H9 (cell line): ENCODE measurements around the gene ZMYND8. TPM values are rescaled to one million over a fixed set of nuclear protein-coding genes. Genes with fewer than 3 reads are reported as not detected.

Source experiments
- DNase-seq: peaks from one replicate; pipeline ENCODE4 v3.0.0-alpha.2; 2017
- H2AFZ ChIP-seq: one replicate; pipeline ENCODE4 v1.6.1; 2013; ENCODE audit warnings: mild to moderate bottlenecking, low read length, control low read depth, moderate library complexity
- H2AK5ac ChIP-seq: 2 replicates; pipeline ENCODE4 v1.6.1; 2013; ENCODE audit warnings: low read length, control low read depth, mixed read lengths; ENCODE audit not compliant: insufficient read length
- H2BK120ac ChIP-seq: one replicate; pipeline ENCODE4 v1.6.1; 2013; ENCODE audit warnings: low read depth, mild to moderate bottlenecking, low read length, control low read depth, inconsistent platforms; ENCODE audit not compliant: poor library complexity, severe bottlenecking
- H2BK12ac ChIP-seq: 2 replicates; pipeline ENCODE4 v1.6.1; 2013; ENCODE audit warnings: low read length, control low read depth, mixed read lengths, low read depth; ENCODE audit not compliant: insufficient read length
- H2BK15ac ChIP-seq: 2 replicates; pipeline ENCODE4 v1.6.1; 2013; ENCODE audit warnings: low read depth, low read length, control low read depth
- H2BK20ac ChIP-seq: one replicate; pipeline ENCODE4 v1.6.1; 2013; ENCODE audit warnings: low read depth, mild to moderate bottlenecking, low read length, control low read depth, inconsistent platforms; ENCODE audit not compliant: poor library complexity, severe bottlenecking
- H2BK5ac ChIP-seq: 2 replicates; pipeline ENCODE4 v1.6.1; 2013; ENCODE audit warnings: low read length, control low read depth, mixed read lengths; ENCODE audit not compliant: insufficient read length
- H3K14ac ChIP-seq: 2 replicates; pipeline ENCODE4 v1.6.1; 2013; ENCODE audit warnings: low read length, control low read depth; ENCODE audit not compliant: insufficient read depth
- H3K18ac ChIP-seq: 2 replicates; pipeline ENCODE4 v1.6.1; 2013; ENCODE audit warnings: low read depth, mild to moderate bottlenecking, mixed read lengths, low read length, control low read depth; ENCODE audit not compliant: insufficient read length
- H3K23ac ChIP-seq: 2 replicates; pipeline ENCODE4 v1.6.1; 2013; ENCODE audit warnings: low read length, control low read depth, mixed read lengths, low read depth; ENCODE audit not compliant: insufficient read length
- H3K23me2 ChIP-seq: 2 replicates; pipeline ENCODE4 v1.6.1; 2013; ENCODE audit warnings: low read depth, mild to moderate bottlenecking, mixed read lengths, low read length, control low read depth; ENCODE audit not compliant: insufficient read length, poor library complexity, severe bottlenecking
- H3K27ac ChIP-seq: 2 replicates; pipeline ENCODE4 v1.5.1; 2013; ENCODE audit warnings: low read length, control low read depth, mixed read lengths, low read depth; ENCODE audit not compliant: insufficient read length
- H3K27me3 ChIP-seq: 2 replicates; pipeline ENCODE4 v1.6.1; 2013; ENCODE audit warnings: low read length, control low read depth, inconsistent platforms; ENCODE audit not compliant: insufficient read depth
- H3K4ac ChIP-seq: 2 replicates; pipeline ENCODE4 v1.6.1; 2013; ENCODE audit warnings: low read depth, mild to moderate bottlenecking, control low read depth, inconsistent platforms, low read length, moderate library complexity
- H3K4me1 ChIP-seq: 2 replicates; pipeline ENCODE4 v1.6.1; 2013; ENCODE audit warnings: low read length, control low read depth, inconsistent platforms; ENCODE audit not compliant: insufficient read depth
- H3K4me2 ChIP-seq: 2 replicates; pipeline ENCODE4 v1.6.1; 2013; ENCODE audit warnings: low read length, control low read depth, mixed read lengths; ENCODE audit not compliant: insufficient read length, insufficient read depth
- H3K56ac ChIP-seq: 2 replicates; pipeline ENCODE4 v1.6.1; 2013; ENCODE audit warnings: low read depth, mild to moderate bottlenecking, mixed read lengths, low read length, control low read depth; ENCODE audit not compliant: insufficient read length
- H3K79me1 ChIP-seq: 2 replicates; pipeline ENCODE4 v1.6.1; 2013; ENCODE audit warnings: low read depth, mild to moderate bottlenecking, moderate library complexity, low read length, control low read depth, inconsistent platforms; ENCODE audit not compliant: insufficient read depth, poor library complexity, severe bottlenecking
- H3K79me2 ChIP-seq: 2 replicates; pipeline ENCODE4 v1.6.1; 2013; ENCODE audit warnings: low read length, control low read depth, inconsistent platforms; ENCODE audit not compliant: insufficient read depth
- H3K9ac ChIP-seq: 2 replicates; pipeline ENCODE4 v1.6.1; 2013; ENCODE audit warnings: low read length, control low read depth, mixed read lengths; ENCODE audit not compliant: insufficient read length; ENCODE audit errors: extremely low read depth
- H3K9me3 ChIP-seq: one replicate; pipeline ENCODE4 v1.6.1; 2013; ENCODE audit warnings: low read depth, low read length, inconsistent platforms; ENCODE audit not compliant: control insufficient read depth
- H3T11ph ChIP-seq: one replicate; pipeline ENCODE4 v1.6.1; 2013; ENCODE audit warnings: mild to moderate bottlenecking, low read length, control low read depth, inconsistent platforms
- H4K20me1 ChIP-seq: one replicate; pipeline ENCODE4 v1.6.1; 2013; ENCODE audit not compliant: control insufficient read depth, insufficient read length, insufficient read depth
- H4K5ac ChIP-seq: 2 replicates; pipeline ENCODE4 v1.6.1; 2013; ENCODE audit warnings: low read depth, mild to moderate bottlenecking, mixed read lengths, low read length, control low read depth; ENCODE audit not compliant: insufficient read length
- H4K8ac ChIP-seq: replicated peaks from 2 replicates; pipeline ENCODE4 v1.6.1; 2013; ENCODE audit warnings: low read length, control low read depth, mixed read lengths, low read depth; ENCODE audit not compliant: insufficient read length
- H4K91ac ChIP-seq: 2 replicates; pipeline ENCODE4 v1.6.1; 2013; ENCODE audit warnings: low read depth, mild to moderate bottlenecking, moderate library complexity, mixed read lengths, low read length, control low read depth; ENCODE audit not compliant: insufficient read length
- H3K27ac Mint-ChIP-seq, 3 experiments: 2 replicates in 2 of 3; 3 replicates in 1 of 3; pipeline ENCODE4 v1.8.0; 2020 to 2021; ENCODE audit warnings: mixed read lengths in 3 of 3, mild to moderate bottlenecking in 1 of 3, moderate library complexity in 1 of 3
- H3K27me3 Mint-ChIP-seq: 2 replicates; pipeline ENCODE4 v1.8.0; 2021; ENCODE audit warnings: low read depth, mild to moderate bottlenecking, moderate library complexity, mixed read lengths
- H3K36me3 Mint-ChIP-seq, 3 experiments: 2 replicates in 2 of 3; 3 replicates in 1 of 3; pipeline ENCODE4 v1.8.0; 2020 to 2021; ENCODE audit warnings: low read depth in 3 of 3, mixed read lengths in 3 of 3; ENCODE audit not compliant: insufficient read depth in 1 of 3
- H3K4me1 Mint-ChIP-seq, 2 experiments: 2 replicates each; pipeline ENCODE4 v1.8.0; 2020; ENCODE audit warnings: mixed read lengths in 2 of 2
- H3K4me3 Mint-ChIP-seq, 2 experiments: 2 replicates in 1 of 2; 3 replicates in 1 of 2; pipeline ENCODE4 v1.8.0; 2020 to 2021; ENCODE audit warnings: mild to moderate bottlenecking in 2 of 2, mixed read lengths in 2 of 2, moderate library complexity in 1 of 2
- H3K9me3 Mint-ChIP-seq, 2 experiments: 2 replicates in 1 of 2; 3 replicates in 1 of 2; pipeline ENCODE4 v1.8.0; 2020; ENCODE audit warnings: mild to moderate bottlenecking in 2 of 2, mixed read lengths in 2 of 2, moderate library complexity in 1 of 2
- CTCF ChIP-seq: fragments of 200-600 bp; sonication (generic); conservative IDR thresholded peaks from 3 replicates; pipeline ENCODE4 v1.8.0; 2021; ENCODE audit warnings: antibody characterized with exemption, mild to moderate bottlenecking
- WGBS: extraction: QIAGEN DNeasy Blood & Tissue Kit; methylation state at CpG from one replicate; pipeline ENCODE4 v1.1.7; 2013; ENCODE audit warnings: missing lambda C conversion rate, low lambda C conversion rate, mixed read lengths; ENCODE audit not compliant: insufficient read length; ENCODE audit errors: extremely low coverage; 5-methylcytosine and 5-hydroxymethylcytosine counted together
- total RNA-seq: library from RNA; stranded (reverse); gene quantifications from 2 replicates; pipeline ENCODE4 v1.2.1, GENCODE V29; 2021

The ZMYND8 gene
- total RNA-seq, 1 experiment from 2014 or later: 158 TPM

GRCh38 chr20:47174456-47175243, 181.8 kb downstream of the ZMYND8 start:
- Histone ChIP-seq H2AFZ (no peak overlapping the region), H3K4me1 (no peaks in the 10 kb centered on the region), H4K8ac (no peak overlapping the region), H3K56ac (no peak overlapping the region), H3K23me2 (no peaks in the 10 kb centered on the region), H3K4ac (no peak overlapping the region), H3K9me3 (no peaks in the 10 kb centered on the region), H4K91ac (no peak overlapping the region), H3K9ac (no peak overlapping the region), H2BK15ac (no peak overlapping the region), H2BK5ac (no peak overlapping the region), H3K79me1 (no peaks in the 10 kb centered on the region), H2AK5ac (no peak overlapping the region), H4K5ac (no peak overlapping the region), H2BK20ac (no peak overlapping the region), H3K14ac (no peak overlapping the region; the same call in 1 of the 2 replicates), H3T11ph (no peak overlapping the region), H3K79me2 (no peaks in the 10 kb centered on the region), H3K23ac (no peak overlapping the region), H2BK12ac (no peak overlapping the region), H3K18ac (peak overlapping the region; percentile 47), H4K20me1 (no peaks in the 10 kb centered on the region), H3K27me3 (no peaks in the 10 kb centered on the region), H3K27ac (no peak overlapping the region), H2BK120ac (no peak overlapping the region), H3K4me2 (no peak overlapping the region)
- DNase-seq: peak; percentile 51
- H3K27ac Mint-ChIP-seq: no peak overlapping the region
- TF ChIP-seq CTCF: no peak
- no peaks in the 10 kb centered on the region for H3K36me3 Mint-ChIP-seq
- H3K4me1 Mint-ChIP-seq: peaks cover 0 to 9% of the 10 kb centered on the region in 2 experiments; a peak in 2 of 4 replicates
- H3K27me3 Mint-ChIP-seq: peaks cover 3% of the 10 kb centered on the region
- no peaks in the 10 kb centered on the region for H3K9me3 Mint-ChIP-seq
- WGBS: no CpG with 5 or more reads among the region's 21 CpGs
- H3K4me3 Mint-ChIP-seq: no peak overlapping the region
